Naive thymus-derived CD4-positive, alpha-beta T cell (primary cell): ENCODE measurements around the gene PRPF19. TPM values are rescaled to one million over a fixed set of nuclear protein-coding genes. Genes with fewer than 3 reads are reported as not detected.

ENCODE experiments used
- ATAC-seq: fragments of 150-1000 bp; cut with Tn5 transposase; 2 replicates; pipeline ENCODE4 v1.10.0; 2021; ENCODE audit warnings: mild to moderate bottlenecking, moderate library complexity
- CTCF ChIA-PET: fragments of 350-600 bp; sonication (Branson Sonifier 250); formaldehyde crosslinking; loops from one replicate; lab custom pipeline; 2021; ENCODE audit warnings: antibody characterized with exemption; lab: Charles Lee
- POLR2A ChIA-PET: fragments of 350-600 bp; sonication (Branson Sonifier 250); formaldehyde crosslinking; loops from one replicate; lab custom pipeline; 2021; ENCODE audit warnings: antibody characterized with exemption, inconsistent platforms; lab: Charles Lee
- DNase-seq, 9 donors: peaks; one replicate each; pipeline versions ENCODE4 v3.0.0 to v3.0.0-alpha.2; 2020 to 2022; ENCODE audit warnings: mixed read lengths in 1 of 9
- H3K27ac ChIP-seq: one replicate; pipeline ENCODE4 v1.7.0; 2013; ENCODE audit warnings: mild to moderate bottlenecking, low read depth, low read length, moderate library complexity
- H3K27me3 ChIP-seq, 2 donors: one replicate each; pipeline ENCODE4 v1.7.0; 2013; ENCODE audit warnings: low read length in 2 of 2, mild to moderate bottlenecking in 2 of 2, moderate library complexity in 2 of 2; ENCODE audit not compliant: control insufficient read depth in 2 of 2, insufficient read depth in 2 of 2
- H3K36me3 ChIP-seq, 3 experiments: 1 replicate in 2 of 3; 2 replicates in 1 of 3; pipeline ENCODE4 v1.7.0; 2013; ENCODE audit warnings: low read length in 3 of 3, mild to moderate bottlenecking in 3 of 3, moderate library complexity in 1 of 3; ENCODE audit not compliant: insufficient read depth in 3 of 3, control insufficient read depth in 2 of 3
- H3K4me1 ChIP-seq, 2 donors: one replicate each; pipeline ENCODE4 v1.7.0; 2013; ENCODE audit warnings: low read length in 2 of 2, mild to moderate bottlenecking in 2 of 2, moderate library complexity in 1 of 2; ENCODE audit not compliant: control insufficient read depth in 2 of 2, insufficient read depth in 2 of 2
- H3K4me3 ChIP-seq: 2 replicates; pipeline ENCODE4 v1.7.0; 2013; ENCODE audit warnings: mild to moderate bottlenecking, low read length
- H3K9me3 ChIP-seq, 3 experiments: 1 replicate in 2 of 3; 2 replicates in 1 of 3; pipeline ENCODE4 v1.7.0; 2013; ENCODE audit warnings: low read length in 3 of 3; ENCODE audit not compliant: control insufficient read depth in 2 of 3
- H3K27ac Mint-ChIP-seq, 9 donors: one replicate each; pipeline ENCODE4 v1.8.0; 2020 to 2022; ENCODE audit warnings: mixed read lengths in 9 of 9, mild to moderate bottlenecking in 8 of 9, moderate library complexity in 5 of 9, inconsistent platforms in 2 of 9
- H3K27me3 Mint-ChIP-seq, 5 donors: one replicate each; pipeline ENCODE4 v1.8.0; 2021 to 2022; ENCODE audit warnings: mixed read lengths in 5 of 5, mild to moderate bottlenecking in 1 of 5
- H3K36me3 Mint-ChIP-seq, 5 donors: one replicate each; pipeline ENCODE4 v1.8.0; 2020 to 2022; ENCODE audit warnings: mixed read lengths in 5 of 5, mild to moderate bottlenecking in 3 of 5, inconsistent platforms in 1 of 5
- H3K4me1 Mint-ChIP-seq, 7 donors: one replicate each; pipeline ENCODE4 v1.8.0; 2020 to 2022; ENCODE audit warnings: mixed read lengths in 7 of 7, mild to moderate bottlenecking in 3 of 7, inconsistent platforms in 1 of 7
- H3K4me3 Mint-ChIP-seq, 10 donors: one replicate each; pipeline ENCODE4 v1.8.0; 2020 to 2022; ENCODE audit warnings: mild to moderate bottlenecking in 10 of 10, mixed read lengths in 10 of 10, moderate library complexity in 6 of 10, inconsistent platforms in 2 of 10
- H3K9me3 Mint-ChIP-seq, 11 donors: one replicate each; pipeline ENCODE4 v1.8.0; 2020 to 2022; ENCODE audit warnings: mixed read lengths in 11 of 11, mild to moderate bottlenecking in 4 of 11, inconsistent platforms in 1 of 11, moderate library complexity in 1 of 11
- intact Hi-C, 2 donors: fragments of 100-400 bp; cut with micrococcal nuclease; formaldehyde crosslinking; loops; one replicate each; pipeline ENCODE4 v1.15.1; 2023
- polyA plus RNA-seq, 2 donors: library from polyadenylated mRNA; unstranded; fragments of 300-500 nt; fragmentation: Illumina TruSeq; gene quantifications; one replicate each; pipeline ENCODE4 v1.2.3, GENCODE V29; 2021
- total RNA-seq, 6 experiments: library from RNA in 5 of 6; stranded (reverse) in 5 of 6; gene quantifications; 1 replicate in 5 of 6; 2 replicates in 1 of 6; pipeline ENCODE4 v1.2.3 and lab custom pipeline; 2021 to 2026

PRPF19 gene
- total and polyA plus RNA-seq, 7 experiments from 2014 or later: 17.9 to 139 (median 76.6) TPM

- Histone ChIP-seq H3K4me1 (no peaks in the 10 kb centered on the region), H3K36me3 (peaks cover 0 to 28% (median 2%) of the 10 kb centered on the region in 3 experiments), H3K27me3 (no peaks in the 10 kb centered on the region), H3K27ac (no peak overlapping the region), H3K9me3 (no peaks in the 10 kb centered on the region), H3K4me3 (no peak overlapping the region)
- ChIA-PET CTCF (interaction anchor here (1.4 kb wide), 1 partner anchor 245 kb away, joined by 3 read pairs; no protein-coding TSS in a partner anchor), POLR2A (interaction anchor here (1.2 to 1.5 kb wide), 2 partner anchors 9 to 23 kb away, joined by 3 read pairs; no protein-coding TSS in a partner anchor)
- H3K4me1 Mint-ChIP-seq: peaks cover 0 to 14% (median 0%) of the 10 kb centered on the region in 7 donors
- no peak for ATAC-seq
- H3K27ac Mint-ChIP-seq: peak overlapping the region in 1 of 9 donors; percentile 78
- peaks cover 0 to 3% (median 0%) of the 10 kb centered on the region in 5 donors for H3K27me3 Mint-ChIP-seq
- no peak for DNase-seq
- peaks cover 0 to 48% (median 4%) of the 10 kb centered on the region in 5 donors for H3K36me3 Mint-ChIP-seq
- H3K9me3 Mint-ChIP-seq: no peaks in the 10 kb centered on the region
- H3K4me3 Mint-ChIP-seq: no peak overlapping the region
- intact Hi-C loops: no loop called here
Observed at GRCh38 chr11:60941371-60942119, 35.2 kb upstream of the PRPF19 start.

DNA sequence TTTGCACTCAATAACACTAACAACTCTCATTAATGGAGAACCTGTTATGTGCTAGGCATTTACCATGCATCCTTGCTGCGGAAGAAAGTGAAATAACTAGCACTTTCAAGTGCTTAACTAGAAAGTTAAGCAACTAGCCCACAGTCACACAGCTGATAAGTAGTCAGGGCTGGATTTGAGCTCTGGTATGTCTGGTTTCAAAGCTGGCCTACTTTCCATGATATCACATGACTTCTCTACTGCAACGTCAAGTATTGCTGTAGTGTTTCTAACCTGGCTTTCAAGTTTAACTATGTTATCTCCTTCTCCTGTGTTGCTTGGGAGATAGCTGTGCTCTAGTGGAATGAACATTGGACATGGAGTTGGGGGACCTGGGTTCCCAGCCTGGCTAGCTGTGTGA is 33.5 kb upstream of the PRPF19 start:
- Histone ChIP-seq H3K27ac (no peak overlapping the region), H3K27me3 (no peaks in the 10 kb centered on the region), H3K9me3 (no peaks in the 10 kb centered on the region), H3K4me1 (no peaks in the 10 kb centered on the region), H3K4me3 (no peak overlapping the region), H3K36me3 (peaks cover 0 to 28% (median 0%) of the 10 kb centered on the region in 3 experiments)
- CTCF ChIA-PET: no interaction called here
- no peak for DNase-seq
- Mint-ChIP-seq H3K4me1 (peaks cover 0 to 14% (median 0%) of the 10 kb centered on the region in 7 donors), H3K4me3 (no peak overlapping the region), H3K9me3 (no peaks in the 10 kb centered on the region), H3K36me3 (peaks cover 0 to 34% (median 4%) of the 10 kb centered on the region in 5 donors), H3K27me3 (peaks cover 0 to 3% (median 0%) of the 10 kb centered on the region in 5 donors), H3K27ac (peak overlapping the region in 1 of 9 donors; percentile 3)
- intact Hi-C loops: no loop called here
- ATAC-seq: no peak
- POLR2A ChIA-PET: interaction anchor here (0.6 to 0.7 kb wide), 2 partner anchors 10 to 214 kb away, joined by 3 to 4 read pairs; no protein-coding TSS in a partner anchor

GRCh38 chr11:60939301-60939700 is 32.9 kb upstream of the PRPF19 start:
- Mint-ChIP-seq H3K36me3 (peaks cover 0 to 32% (median 4%) of the 10 kb centered on the region in 5 donors), H3K27ac (no peak overlapping the region), H3K4me3 (no peak overlapping the region), H3K4me1 (peaks cover 0 to 14% (median 0%) of the 10 kb centered on the region in 7 donors), H3K9me3 (no peaks in the 10 kb centered on the region), H3K27me3 (peaks cover 0 to 3% (median 0%) of the 10 kb centered on the region in 5 donors)
- intact Hi-C loops: no loop called here
- DNase-seq: no peak
- POLR2A ChIA-PET: no interaction called here
- CTCF ChIA-PET: no interaction called here
- no peaks in the 10 kb centered on the region for H3K9me3 ChIP-seq
- H3K27me3 ChIP-seq: no peaks in the 10 kb centered on the region
- no peaks in the 10 kb centered on the region for H3K4me1 ChIP-seq
- H3K36me3 ChIP-seq: peaks cover 0 to 28% (median 0%) of the 10 kb centered on the region in 3 experiments
- no peak for ATAC-seq
- H3K4me3 ChIP-seq: no peak overlapping the region
- H3K27ac ChIP-seq: no peak overlapping the region

GRCh38 chr11:60938500-60938899 is 32.1 kb upstream of the PRPF19 start:
- H3K4me1 ChIP-seq: no peaks in the 10 kb centered on the region
- Mint-ChIP-seq H3K4me3 (no peak overlapping the region), H3K4me1 (peaks cover 0 to 14% (median 0%) of the 10 kb centered on the region in 7 donors), H3K9me3 (no peaks in the 10 kb centered on the region), H3K27me3 (no peaks in the 10 kb centered on the region), H3K36me3 (peaks cover 0 to 27% (median 0%) of the 10 kb centered on the region in 5 donors), H3K27ac (no peak overlapping the region)
- no peak overlapping the region for H3K27ac ChIP-seq
- no peak overlapping the region for H3K4me3 ChIP-seq
- ChIA-PET POLR2A (no interaction called here), CTCF (no interaction called here)
- no peaks in the 10 kb centered on the region for H3K9me3 ChIP-seq
- H3K36me3 ChIP-seq: peaks cover 0 to 27% (median 0%) of the 10 kb centered on the region in 3 experiments
- no peak for ATAC-seq
- intact Hi-C loops: no loop called here
- no peaks in the 10 kb centered on the region for H3K27me3 ChIP-seq
- DNase-seq: no peak

GRCh38 chr11:60937811-60938210 is 31.4 kb upstream of the PRPF19 start:
- Mint-ChIP-seq H3K36me3 (peaks cover 0 to 22% (median 0%) of the 10 kb centered on the region in 5 donors), H3K9me3 (no peaks in the 10 kb centered on the region), H3K4me3 (no peak overlapping the region), H3K27ac (no peak overlapping the region), H3K27me3 (no peaks in the 10 kb centered on the region), H3K4me1 (peaks cover 0 to 14% (median 0%) of the 10 kb centered on the region in 7 donors)
- POLR2A ChIA-PET: no interaction called here
- Histone ChIP-seq H3K4me3 (no peak overlapping the region), H3K4me1 (no peaks in the 10 kb centered on the region), H3K36me3 (peaks cover 0 to 20% (median 0%) of the 10 kb centered on the region in 3 experiments), H3K9me3 (no peaks in the 10 kb centered on the region), H3K27ac (no peak overlapping the region), H3K27me3 (no peaks in the 10 kb centered on the region)
- ATAC-seq (no peak), DNase-seq (no peak)
- intact Hi-C loops: no loop called here
- CTCF ChIA-PET: no interaction called here

- Mint-ChIP-seq H3K36me3 (peaks cover 0 to 22% (median 0%) of the 10 kb centered on the region in 5 donors), H3K9me3 (no peaks in the 10 kb centered on the region), H3K27ac (peak overlapping the region in 1 of 9 donors; percentile 67), H3K27me3 (no peaks in the 10 kb centered on the region), H3K4me3 (no peak overlapping the region), H3K4me1 (peaks cover 0 to 14% (median 0%) of the 10 kb centered on the region in 7 donors)
- no peak for DNase-seq
- peaks cover 0 to 18% (median 0%) of the 10 kb centered on the region in 3 experiments for H3K36me3 ChIP-seq
- no peaks in the 10 kb centered on the region for H3K4me1 ChIP-seq
- H3K9me3 ChIP-seq: no peaks in the 10 kb centered on the region
- no peak overlapping the region for H3K27ac ChIP-seq
- ChIA-PET CTCF (no interaction called here), POLR2A (no interaction called here)
- intact Hi-C loops: no loop called here
- no peak for ATAC-seq
- no peaks in the 10 kb centered on the region for H3K27me3 ChIP-seq
- no peak overlapping the region for H3K4me3 ChIP-seq
Observed at GRCh38 chr11:60937144-60937527, 30.8 kb upstream of the PRPF19 start.
